GM20431 (cell line): Measurements from ENCODE around the gene SMIM44.

Source experiments
- in situ Hi-C: fragments of 300-500 bp; cut with MseI, MboI; formaldehyde crosslinking; loops from one replicate; pipeline ENCODE4 v1.15.0; 2020; ENCODE audit warnings: low sequenced_read_pairs; ENCODE audit not compliant: unreplicated experiment

Gene SMIM44

GRCh38 chr19:3503036-3503572 is 19.9 kb upstream of the SMIM44 start:
- in situ Hi-C loops, result no loop called here

GRCh38 chr19:3501780-3502179 is 18.5 kb upstream of the SMIM44 start:
- in situ Hi-C loops, result no loop called here

- in situ Hi-C loops, result no loop called here
These were observed 17.3 kb upstream of the SMIM44 start, which contains the start of gene DOHH for GRCh38 chr19:3500429-3501101. TSS of gene DOHH (minus strand) at chr19:3500674. CDS start at chr19:3496814, 3,860 bp downstream.

GRCh38 chr19:3499738-3500428 is 16.6 kb upstream of the SMIM44 start:
- in situ Hi-C loops, result no loop called here

GRCh38 chr19:3497757-3498520 is 14.7 kb upstream of the SMIM44 start:
- in situ Hi-C loops, result no loop called here

- in situ Hi-C loops, result no loop called here
These were observed 13.4 kb upstream of the SMIM44 start for GRCh38 chr19:3496392-3497273.

- in situ Hi-C loops, result no loop called here
These were observed 11.3 kb upstream of the SMIM44 start for GRCh38 chr19:3494559-3494958.

GRCh38 chr19:3494051-3494450 is 10.8 kb upstream of the SMIM44 start:
- in situ Hi-C loops, result no loop called here

- in situ Hi-C loops, result no loop called here
These were observed 10.4 kb upstream of the SMIM44 start for GRCh38 chr19:3493651-3494050.

GRCh38 chr19:3492919-3493318 is 9.7 kb upstream of the SMIM44 start:
- in situ Hi-C loops, result no loop called here

- in situ Hi-C loops, result no loop called here
These were observed 9.0 kb upstream of the SMIM44 start for GRCh38 chr19:3492131-3492839.

- in situ Hi-C loops, result no loop called here
These were observed 8.3 kb upstream of the SMIM44 start for GRCh38 chr19:3491396-3492119.

- in situ Hi-C loops, result loop anchor here (5.0 kb wide), 1 partner anchor 155 kb away; no protein-coding TSS in a partner anchor
These were observed 575 bp downstream of the SMIM44 start for GRCh38 chr19:3482507-3483225.

GRCh38 chr19:3481241-3482090 is 1.8 kb downstream of the SMIM44 start:
- in situ Hi-C loops, result loop anchor here (5.0 kb wide), 1 partner anchor 154 kb away; no protein-coding TSS in a partner anchor

GRCh38 chr19:3480383-3481091 is 2.7 kb downstream of the SMIM44 start, which contains the start of gene SMIM24:
TSS of gene SMIM24 (minus strand) at chr19:3480525. CDS start at chr19:3480463, 62 bp downstream.
- in situ Hi-C loops, result loop anchor here (5.0 kb wide), 1 partner anchor 153 kb away; no protein-coding TSS in a partner anchor

GRCh38 chr19:3479834-3480215 is 3.4 kb downstream of the SMIM44 start:
- in situ Hi-C loops, result loop anchor here (5.0 kb wide), 1 partner anchor 153 kb away; no protein-coding TSS in a partner anchor
